ENCODE results near the gene LCNL1.

LCNL1 gene

DNA sequence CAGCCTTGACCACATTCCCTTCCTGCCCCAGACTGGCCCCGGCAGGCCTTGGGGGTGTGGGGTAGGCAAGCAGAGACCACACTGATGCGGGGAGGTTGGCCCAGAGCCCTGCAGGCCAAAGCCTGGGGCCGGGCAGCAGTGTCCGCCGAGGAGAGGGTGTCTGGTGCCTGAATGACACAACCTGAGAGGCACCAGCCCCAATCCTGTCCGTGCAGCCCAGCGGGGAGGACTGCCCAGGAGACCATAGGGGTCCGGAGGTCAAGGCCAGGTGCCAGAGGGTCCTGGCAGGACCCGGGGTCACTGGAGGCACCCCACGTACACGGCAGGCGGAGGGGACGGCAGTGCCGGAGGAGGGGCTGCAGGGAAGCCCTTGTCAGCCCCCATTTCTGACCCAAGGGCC is 11.0 kb upstream of the LCNL1 start:
- TF ChIP-seq, protein P1, sequence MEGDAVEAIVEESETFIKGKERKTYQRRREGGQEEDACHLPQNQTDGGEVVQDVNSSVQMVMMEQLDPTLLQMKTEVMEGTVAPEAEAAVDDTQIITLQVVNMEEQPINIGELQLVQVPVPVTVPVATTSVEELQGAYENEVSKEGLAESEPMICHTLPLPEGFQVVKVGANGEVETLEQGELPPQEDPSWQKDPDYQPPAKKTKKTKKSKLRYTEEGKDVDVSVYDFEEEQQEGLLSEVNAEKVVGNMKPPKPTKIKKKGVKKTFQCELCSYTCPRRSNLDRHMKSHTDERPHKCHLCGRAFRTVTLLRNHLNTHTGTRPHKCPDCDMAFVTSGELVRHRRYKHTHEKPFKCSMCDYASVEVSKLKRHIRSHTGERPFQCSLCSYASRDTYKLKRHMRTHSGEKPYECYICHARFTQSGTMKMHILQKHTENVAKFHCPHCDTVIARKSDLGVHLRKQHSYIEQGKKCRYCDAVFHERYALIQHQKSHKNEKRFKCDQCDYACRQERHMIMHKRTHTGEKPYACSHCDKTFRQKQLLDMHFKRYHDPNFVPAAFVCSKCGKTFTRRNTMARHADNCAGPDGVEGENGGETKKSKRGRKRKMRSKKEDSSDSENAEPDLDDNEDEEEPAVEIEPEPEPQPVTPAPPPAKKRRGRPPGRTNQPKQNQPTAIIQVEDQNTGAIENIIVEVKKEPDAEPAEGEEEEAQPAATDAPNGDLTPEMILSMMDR (IDR thresholded peaks at IDR 0.05; ENCODE audit: control insufficient read depth, extremely low read depth, insufficient read depth): no peak

DNA sequence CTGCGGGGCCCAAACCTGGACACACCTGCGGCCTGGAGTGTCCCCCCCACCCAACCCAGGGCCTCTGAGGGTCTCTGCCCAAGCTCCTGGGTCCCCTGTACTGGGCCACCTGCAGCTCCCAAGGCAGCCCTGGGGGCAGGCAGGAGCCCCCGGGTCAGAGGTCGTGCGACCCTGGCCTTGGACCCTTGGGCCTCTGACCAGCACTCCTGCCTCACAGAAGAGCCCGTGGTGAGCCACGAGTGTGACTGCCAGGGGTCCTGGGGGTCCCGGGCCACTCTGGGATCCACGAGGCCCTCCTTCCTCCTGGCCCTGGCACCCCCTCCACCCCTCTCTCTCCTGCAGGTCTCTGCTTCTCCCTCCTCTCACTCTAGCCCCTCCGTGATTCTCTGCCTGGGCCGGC is 10.5 kb upstream of the LCNL1 start:
- DNase-seq (ENCODE audit: low read depth): no peak
- TF ChIP-seq, protein P1 (IDR thresholded peaks at IDR 0.05; ENCODE audit: control insufficient read depth, extremely low read depth, insufficient read depth): no peak
- no peak overlapping the region for H3K4me3 ChIP-seq (ENCODE audit: low read depth, low read length)

More for the DNA sequence above, 11.0 kb upstream of the LCNL1 start:
- DNase-seq (ENCODE audit: low read depth): no peak
- no peak overlapping the region for H3K4me3 ChIP-seq (ENCODE audit: low read depth, low read length)

DNA sequence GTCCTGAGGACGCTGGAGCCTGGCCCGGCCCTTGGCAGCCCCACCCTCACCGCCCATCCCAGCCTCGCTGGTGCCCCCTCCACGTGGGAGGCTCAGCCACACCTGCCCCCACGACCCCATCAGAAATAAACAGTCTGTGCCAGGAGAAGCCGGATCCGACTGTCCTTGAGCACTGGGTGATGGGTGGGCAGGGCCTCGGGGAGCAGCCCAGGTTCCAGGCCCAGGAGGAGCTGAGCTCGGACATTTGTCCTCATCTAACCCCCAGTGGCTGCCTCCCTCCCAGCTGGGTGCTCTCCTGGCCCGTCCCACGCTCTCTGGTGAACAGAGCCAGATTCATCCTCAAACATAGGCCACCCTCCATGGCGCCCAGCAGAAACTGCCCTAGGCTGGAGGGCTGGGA is 10.1 kb upstream of the LCNL1 start:
- TF ChIP-seq, protein P1 (IDR thresholded peaks at IDR 0.05; ENCODE audit: control insufficient read depth, extremely low read depth, insufficient read depth): no peak
- DNase-seq (ENCODE audit: low read depth): no peak
- no peak overlapping the region for H3K4me3 ChIP-seq (ENCODE audit: low read depth, low read length)

DNA sequence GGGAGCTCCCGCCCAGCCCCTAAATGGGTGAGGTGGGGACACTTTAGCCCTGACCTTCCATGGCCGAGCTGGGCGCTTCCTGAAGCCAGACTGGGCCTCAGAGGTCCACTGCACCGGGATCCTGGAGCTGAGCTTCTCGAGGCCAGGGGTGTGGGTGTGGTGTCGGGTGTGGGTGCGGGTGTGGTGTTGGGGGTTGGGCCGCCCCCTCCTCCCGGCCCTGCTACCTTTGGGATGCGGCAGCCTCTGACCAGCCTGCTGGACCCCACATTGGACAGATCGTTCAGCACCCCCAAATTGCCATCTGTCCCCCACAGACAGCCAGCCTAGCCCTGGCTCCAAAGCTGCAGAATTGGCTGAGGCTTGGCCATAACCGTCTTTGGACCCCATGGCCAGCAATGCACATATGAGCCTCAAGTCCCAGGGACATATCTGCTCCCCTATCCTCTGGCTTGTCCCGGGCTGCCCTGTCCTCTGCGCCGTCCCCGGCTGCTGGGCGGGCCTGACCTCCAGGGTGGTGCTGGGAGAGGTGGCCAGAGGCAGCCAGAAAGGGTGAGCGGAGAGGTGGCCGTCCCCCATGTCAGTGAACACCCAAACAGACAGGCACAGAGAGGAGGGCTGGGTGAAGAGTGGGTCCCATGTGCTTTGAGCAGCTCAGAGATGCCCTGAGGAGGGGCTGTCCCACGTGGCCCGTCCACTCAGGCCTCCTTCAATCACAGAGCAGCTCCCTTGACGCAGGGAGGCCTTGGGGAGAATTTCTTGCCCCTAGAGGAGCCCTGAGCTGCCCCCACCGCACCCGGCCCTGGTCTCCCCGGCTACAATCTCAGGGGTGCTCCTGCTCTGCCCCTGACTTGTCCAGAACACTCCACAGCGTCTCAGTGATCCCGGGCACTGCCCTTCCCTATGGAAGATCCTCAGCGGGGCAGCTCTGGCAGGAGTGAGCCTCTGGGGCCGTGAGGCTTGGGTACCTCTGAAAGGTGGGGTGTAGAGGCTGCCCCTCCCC is 8.9 kb upstream of the LCNL1 start:
- DNase-seq (ENCODE audit: low read depth): no peak
- no peak overlapping the region for H3K4me3 ChIP-seq (ENCODE audit: low read depth, low read length)
- TF ChIP-seq, protein P1 (IDR thresholded peaks at IDR 0.05; ENCODE audit: control insufficient read depth, extremely low read depth, insufficient read depth): no peak

DNA sequence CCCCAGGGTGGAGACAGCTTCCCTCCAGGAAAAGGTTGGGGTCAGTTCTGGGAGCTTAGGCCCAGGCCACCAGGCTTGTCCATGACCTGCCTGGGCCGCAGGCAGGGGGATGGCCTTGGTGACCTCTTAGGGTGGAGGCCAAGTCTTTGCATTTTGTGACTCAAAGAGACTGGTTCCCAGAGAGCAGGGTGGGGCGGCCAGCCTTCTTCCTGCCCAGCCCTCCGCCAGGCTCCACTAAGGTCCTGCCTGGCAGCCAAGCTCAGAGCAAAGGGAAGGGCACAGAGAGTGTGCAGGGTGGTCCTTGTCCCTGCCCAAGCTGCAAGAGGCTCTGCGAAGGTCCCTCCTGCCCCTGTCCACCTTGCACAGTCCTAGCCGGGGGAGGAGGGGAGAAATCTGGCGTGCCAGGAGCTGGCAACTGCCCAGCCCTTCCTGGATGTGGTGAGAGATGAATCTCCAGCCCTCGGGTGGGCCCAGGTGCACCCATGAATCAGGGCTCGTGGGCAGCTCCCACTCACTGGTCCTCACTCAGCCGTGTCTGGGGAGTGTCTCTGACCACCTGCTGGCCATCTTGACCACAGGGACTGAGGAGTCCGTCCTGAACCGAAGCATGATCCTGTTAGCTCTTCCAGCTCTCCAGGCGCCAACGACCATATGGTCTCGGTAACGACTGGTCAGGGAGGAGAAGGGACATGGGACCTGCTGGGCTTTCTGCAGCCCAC is 7.8 kb upstream of the LCNL1 start:
- no peak for DNase-seq (ENCODE audit: low read depth)
- no peak overlapping the region for H3K4me3 ChIP-seq (ENCODE audit: low read depth, low read length)
- TF ChIP-seq, protein P1 (IDR thresholded peaks at IDR 0.05; ENCODE audit: control insufficient read depth, extremely low read depth, insufficient read depth): no peak

DNA sequence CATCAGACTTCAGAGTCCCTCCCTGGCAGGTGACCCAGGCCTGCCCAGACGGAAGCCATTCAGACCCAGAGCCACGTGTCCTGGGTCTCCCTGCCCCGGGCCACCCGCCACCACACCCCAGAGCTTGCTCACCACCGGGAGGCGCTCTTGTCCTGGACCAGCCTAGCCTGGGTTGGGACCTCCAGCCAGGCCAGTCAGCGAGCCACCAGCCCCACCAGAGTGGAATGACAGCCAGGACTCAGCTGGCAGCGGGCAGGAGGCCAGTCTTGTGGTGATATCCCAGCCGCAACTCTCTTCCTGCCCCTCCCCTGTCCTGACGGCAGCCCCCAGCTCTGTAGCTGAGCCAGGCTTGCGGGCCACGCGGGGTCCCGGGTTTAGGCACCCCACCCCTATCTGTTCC is 7.1 kb upstream of the LCNL1 start:
- no peak overlapping the region for H3K4me3 ChIP-seq (ENCODE audit: low read depth, low read length)
- DNase-seq (ENCODE audit: low read depth): no peak
- TF ChIP-seq, protein P1 (IDR thresholded peaks at IDR 0.05; ENCODE audit: control insufficient read depth, extremely low read depth, insufficient read depth): no peak

Data from LNCaP clone FGC (cell line).